GM18498 (cell line): Measurements from ENCODE around the gene C1orf50.
"Not testable (repeated sequence)": the region's sequence is repeated elsewhere in the genome, so short reads cannot be mapped to it uniquely, and the experiment has no call there.

ENCODE experiments used
- ATAC-seq: cut with Tn5 transposase; IDR thresholded peaks from one replicate; pipeline ENCODE4 v1.9.1; 2021; ENCODE audit warnings: mild to moderate bottlenecking, moderate library complexity; ENCODE audit not compliant: unreplicated experiment

Gene C1orf50

DNA sequence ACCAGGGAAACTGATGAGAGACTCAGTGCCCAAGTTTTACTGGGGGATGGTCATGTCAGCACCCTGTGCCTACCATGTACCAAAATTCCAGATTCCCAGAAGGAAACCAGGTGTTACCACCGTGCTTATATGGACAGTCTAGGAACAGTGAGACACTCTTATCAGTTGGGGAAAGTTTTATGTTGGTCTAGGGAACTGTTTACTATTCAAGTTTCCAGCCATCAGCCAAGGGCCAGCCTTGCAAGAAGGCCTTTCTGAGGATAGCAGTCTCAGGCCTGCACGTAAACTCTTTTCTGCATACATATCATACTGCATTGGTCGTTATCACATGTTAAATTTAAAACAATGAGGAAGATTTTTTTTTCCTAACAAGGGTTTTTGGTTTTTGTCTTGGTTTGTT is 30.4 kb downstream of the C1orf50 start:
- no peak for ATAC-seq

DNA sequence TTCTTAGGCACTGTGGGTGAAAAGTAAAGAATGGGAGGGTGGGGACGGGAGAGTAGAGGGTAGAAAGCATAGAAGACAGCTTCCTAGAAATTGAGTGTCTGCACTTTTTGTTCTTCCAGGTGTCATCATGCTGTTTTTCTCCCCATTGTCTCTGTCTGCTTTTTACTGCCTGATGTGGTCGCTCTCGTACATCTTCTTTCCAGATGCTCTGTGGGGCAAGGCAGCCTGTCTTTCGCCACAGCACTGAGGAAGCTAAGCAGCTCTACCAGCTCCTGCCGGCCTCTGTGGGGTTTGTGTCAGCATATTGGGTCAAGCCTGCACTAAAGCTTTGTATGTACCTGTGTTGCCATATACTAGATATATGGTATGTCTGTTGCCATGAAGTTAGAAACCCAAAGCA is 30.9 kb downstream of the C1orf50 start:
- no peak for ATAC-seq

GRCh38 chr1:42801832-42802473 is 34.9 kb downstream of the C1orf50 start:
- no peak for ATAC-seq

GRCh38 chr1:42806171-42806570 is 39.1 kb downstream of the C1orf50 start:
- ATAC-seq: no peak

DNA sequence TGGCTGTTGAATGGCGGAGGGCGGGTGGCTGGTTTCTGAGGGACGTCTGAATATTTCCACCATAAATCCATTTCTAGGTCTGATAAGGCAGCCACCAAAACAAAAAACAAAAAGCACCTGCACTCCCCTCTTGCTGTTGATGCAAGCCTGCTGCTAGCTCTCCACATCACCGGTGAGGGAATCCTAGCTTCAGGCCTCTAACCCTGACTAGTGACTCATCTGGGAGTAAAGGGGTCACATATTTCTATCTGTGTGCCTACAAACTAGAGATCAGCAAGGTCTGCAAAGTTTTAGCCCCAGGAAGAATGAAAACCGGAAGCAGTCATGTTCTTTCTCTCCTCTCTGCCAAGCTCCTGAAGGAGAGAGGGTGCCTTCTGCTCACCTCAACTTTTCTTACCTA is 39.5 kb downstream of the C1orf50 start:
- ATAC-seq: no peak

GRCh38 chr1:42807056-42807668 is 40.1 kb downstream of the C1orf50 start:
- ATAC-seq: no peak

DNA sequence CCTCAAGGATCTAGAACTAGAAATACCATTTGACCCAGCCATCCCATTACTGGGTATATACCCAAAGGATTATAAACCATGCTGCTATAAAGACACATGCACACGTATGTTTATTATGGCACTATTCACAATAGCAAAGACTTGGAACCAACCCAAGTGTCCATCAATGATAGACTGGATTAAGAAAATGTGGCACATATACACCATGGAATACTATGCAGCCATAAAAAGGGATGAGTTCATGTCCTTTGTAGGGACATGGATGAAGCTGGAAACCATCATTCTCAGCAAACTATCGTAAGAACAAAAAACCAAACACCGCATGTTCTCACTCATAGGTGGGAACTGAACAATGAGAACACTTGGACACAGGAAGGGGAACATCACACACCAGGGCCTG is 47.8 kb downstream of the C1orf50 start:
- ATAC-seq: not testable (repeated sequence)

- ATAC-seq: no peak
These were observed 49.0 kb downstream of the C1orf50 start for GRCh38 chr1:42815941-42816584.

DNA sequence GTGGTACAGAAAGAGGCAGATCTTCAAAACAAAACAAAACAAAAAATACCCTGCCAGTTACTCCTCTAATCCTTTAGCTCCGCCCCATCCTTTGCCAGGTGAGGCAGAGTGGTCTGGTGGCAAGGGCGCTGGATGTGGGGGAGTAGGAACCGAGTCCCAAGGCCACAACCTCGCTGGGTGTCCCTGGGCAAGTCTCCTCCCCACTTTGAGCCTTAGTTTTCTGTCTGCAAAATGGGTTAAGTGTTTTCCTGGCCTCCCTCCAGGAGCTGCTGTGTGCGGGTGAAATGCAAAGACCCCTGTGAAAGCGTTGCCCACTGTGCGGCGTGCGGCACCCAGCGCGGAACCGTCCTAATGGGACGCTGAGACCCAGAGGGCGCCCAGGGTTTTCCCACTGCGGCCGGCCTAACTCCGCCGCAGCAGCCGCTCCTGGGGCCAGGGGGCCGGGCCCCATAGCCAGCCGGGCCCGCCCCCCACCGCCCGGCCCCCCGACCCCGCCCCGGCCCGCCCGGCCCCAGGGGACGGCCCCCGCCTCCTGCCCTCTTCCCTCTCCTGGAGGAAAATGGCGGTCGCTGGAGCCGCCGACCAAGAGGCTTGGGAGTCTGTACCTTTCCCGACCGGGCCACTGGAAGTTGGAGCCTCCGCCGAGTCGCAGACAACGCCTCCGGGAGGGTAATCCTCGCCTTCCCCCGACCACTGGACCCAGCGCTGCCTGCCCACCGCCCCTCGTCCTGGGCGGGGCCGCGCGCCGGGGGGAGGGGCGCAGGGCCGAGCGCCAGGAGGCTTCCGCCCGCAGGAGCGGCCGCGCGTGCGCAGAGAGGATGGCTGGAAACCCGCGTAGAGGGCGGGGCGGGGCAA is 49.8 kb downstream of the C1orf50 start, which contains the start of the genes ERMAP and SVBP:
Gene ERMAP, plus strand, starts transcription at position 538 of the 855 bp plus-strand sequence. CDS start 13,327 bp downstream, outside the sequence.
Gene SVBP, minus strand, starts transcription at position 813 of the 855 bp plus-strand sequence. CDS start 853 bp downstream, outside the sequence.
- ATAC-seq: peak; percentile 90

- ATAC-seq: no peak
These were observed 50.4 kb downstream of the C1orf50 start for GRCh38 chr1:42817440-42817767.

DNA sequence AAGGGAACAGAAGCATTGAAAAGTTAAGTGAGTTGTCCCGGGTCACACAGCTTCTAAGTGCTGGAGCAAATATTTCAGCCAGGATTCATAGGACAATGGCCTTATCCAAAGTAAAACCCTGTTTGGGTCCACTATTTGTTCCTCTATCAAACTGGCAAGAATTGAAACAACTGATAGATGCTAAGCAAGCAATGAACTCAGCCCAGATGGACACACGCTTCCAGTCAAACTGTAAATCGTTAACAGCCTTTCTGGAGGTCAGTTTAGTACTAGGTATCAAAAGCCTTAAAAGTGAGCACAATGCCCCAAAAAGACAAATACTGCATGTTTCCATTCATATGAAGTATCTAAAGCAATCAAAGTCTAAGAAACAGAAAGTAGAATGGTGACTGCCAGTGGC is 50.9 kb downstream of the C1orf50 start:
- no peak for ATAC-seq

DNA sequence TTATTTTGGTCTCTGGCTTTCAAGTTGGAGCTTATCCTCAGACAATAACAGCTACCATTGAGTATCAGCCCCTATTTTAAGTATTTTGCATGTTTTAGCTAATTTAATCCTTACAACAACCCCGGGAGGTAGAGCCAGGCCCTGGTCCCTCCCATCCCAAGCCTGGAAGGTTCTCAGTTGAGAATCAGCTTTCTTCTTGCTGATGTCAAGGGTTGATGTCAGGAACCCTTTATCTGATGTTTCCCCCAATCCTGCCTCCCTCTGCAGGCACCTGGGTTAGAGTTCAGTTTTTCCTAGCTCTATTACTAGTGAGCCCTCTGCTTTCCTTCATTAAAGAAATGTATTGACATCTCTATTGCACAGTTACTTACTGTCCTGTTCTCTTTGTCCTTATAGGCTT is 53.8 kb downstream of the C1orf50 start:
- no peak for ATAC-seq

DNA sequence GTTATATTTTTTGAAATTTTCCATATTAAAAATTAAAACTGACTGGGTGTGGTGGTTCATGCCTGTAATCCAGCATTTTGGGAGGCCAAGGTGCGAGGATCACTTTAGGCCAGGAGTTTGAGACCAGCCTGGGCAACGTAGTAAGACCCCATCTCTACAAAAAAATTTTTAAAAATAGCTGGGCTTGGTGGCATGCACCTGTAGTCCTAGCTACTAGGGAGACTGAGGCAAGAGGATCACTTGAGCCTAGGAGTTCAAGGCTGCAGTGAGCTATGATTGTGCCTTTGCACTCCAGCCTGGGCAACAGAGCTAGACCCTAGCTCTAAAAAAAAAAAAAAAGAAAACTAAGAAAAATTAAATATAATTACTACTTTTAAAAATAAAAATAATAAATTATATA is 54.6 kb downstream of the C1orf50 start:
- no peak for ATAC-seq

DNA sequence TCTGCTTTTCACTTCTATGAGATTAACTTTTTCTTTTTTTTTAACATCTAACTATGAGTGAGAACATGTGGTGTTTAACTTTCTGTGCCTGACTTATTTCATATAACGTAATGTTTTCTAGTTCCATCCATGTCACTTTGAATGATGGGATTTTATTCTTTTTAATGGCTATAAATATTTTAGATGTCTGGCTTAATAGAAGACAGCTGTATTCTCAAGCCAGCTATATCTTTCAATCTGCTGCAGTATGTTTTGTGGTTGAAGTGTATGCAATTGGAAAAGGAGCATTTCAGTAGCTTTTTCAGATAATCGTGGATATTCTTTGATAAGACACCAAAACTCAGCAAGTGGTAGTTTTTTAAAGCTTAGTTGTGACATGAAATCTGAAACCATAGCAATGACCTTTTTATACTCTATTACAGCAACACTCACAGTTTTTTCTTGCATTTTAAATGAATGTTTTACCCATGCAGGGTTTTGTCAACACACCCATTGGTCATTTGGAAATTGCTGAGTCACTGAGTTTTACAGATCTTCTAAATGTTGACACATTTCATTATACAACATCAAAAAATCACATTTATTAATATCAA is 55.8 kb downstream of the C1orf50 start:
- no peak for ATAC-seq

DNA sequence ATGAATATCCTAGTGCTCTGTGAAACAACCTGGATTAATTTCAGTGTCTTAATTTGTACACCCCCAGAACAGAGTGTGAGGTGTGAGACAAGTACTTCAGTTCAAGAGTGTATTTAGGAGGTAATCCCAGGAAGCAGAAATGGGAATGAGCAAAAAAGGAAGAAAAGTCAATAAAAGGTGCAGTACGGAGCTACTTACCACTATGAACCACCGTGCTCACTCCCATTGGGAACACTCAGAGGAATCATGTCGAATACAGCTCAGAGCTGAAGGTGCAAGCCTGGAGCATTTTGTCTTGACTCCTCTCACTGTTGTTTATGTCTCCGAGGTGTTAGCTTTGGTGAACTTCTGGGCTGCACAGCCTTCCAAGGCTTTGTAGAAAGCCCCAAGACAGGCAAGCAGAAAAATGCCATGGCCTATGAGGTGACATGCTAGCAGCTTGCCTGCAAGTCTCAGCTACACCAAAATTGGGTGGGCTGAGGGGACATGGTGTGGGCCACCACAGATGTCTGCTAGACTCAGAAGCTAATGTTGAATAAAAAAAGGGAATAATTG is 57.5 kb downstream of the C1orf50 start:
- no peak for ATAC-seq

- no peak for ATAC-seq
These were observed 58.2 kb downstream of the C1orf50 start for GRCh38 chr1:42825036-42825851.
